GM11168 (cell line): ENCODE data around the gene MYH7.
"Not testable (repeated sequence)": the region's sequence is repeated elsewhere in the genome, so short reads cannot be mapped to it uniquely, and the experiment has no call there.

Experiments
- in situ Hi-C: fragments of 300-500 bp; cut with MboI; formaldehyde crosslinking; loops from one replicate; pipeline ENCODE4 v1.12.0; 2022; ENCODE audit warnings: low sequenced_read_pairs; ENCODE audit not compliant: unreplicated experiment

The MYH7 gene

DNA sequence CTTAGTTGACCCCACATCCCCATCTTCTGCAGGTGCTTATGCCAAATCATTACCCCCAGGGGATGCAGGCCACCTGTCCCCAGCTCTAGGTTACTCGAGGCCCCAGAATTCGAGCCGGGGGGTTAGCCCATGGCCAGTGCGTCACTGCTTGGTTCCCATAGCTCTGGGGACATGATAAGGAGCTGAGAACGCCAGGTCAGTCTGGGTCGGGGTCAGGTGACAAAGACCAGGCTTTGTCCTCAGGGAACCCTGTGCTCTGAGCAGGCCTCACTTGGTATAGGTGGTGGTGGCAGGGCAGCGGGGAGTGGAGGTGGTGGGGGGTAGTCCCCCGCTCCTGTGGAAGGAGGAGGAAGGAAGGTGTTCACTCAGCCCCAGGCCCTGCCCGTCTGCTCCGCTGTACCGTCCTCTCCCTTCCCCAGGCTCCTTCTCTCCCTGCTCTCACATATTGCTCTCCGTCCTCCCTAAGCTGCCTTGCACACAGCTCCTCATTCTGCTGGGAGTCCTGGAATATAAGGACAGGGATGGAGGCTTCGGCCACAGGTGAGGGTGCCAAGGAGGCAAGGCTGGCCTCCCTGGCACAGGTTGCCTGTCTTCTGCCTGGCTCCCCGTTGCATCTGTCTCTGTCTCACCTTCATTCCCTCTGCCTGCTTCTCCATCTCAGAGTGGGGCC, 25.4 kb downstream of the MYH7 start:
- in situ Hi-C loops = no loop called here

DNA sequence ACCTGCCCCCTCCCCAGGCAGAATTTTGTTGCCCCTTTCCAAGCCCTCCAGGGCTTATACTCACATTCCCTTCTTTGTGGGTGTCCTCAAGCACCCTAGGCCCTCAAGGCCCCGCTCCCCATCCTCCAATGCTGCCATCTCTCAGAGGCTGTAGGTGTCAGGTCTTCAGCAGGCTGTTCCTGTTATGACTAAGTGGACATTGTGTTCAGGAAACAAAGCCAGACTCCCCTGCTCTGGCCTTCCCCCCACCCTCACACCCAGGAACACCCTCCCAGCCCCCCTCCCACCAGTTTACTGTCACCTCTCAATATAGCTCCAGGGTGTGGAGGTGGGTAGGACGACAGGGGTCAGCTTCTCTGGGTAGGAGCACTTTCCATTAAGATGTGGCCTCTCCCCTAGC, 26.0 kb downstream of the MYH7 start:
- in situ Hi-C loops = no loop called here

DNA sequence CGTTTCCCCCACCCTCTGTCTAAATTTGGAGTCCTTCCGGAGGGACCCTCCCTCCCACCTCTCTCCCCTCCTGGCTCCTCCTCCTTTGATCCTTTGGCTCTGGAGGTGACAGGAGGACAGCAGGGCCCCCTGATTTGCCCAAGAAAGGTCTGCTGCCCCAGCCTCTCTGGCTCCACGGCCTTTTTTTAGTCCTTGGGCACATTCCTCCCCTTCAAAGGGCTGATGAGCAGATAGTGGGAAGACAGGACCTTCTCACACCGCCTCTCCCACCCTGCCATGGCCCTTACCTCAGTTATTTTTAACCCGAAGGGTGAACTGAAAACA, 27.2 kb downstream of the MYH7 start:
- in situ Hi-C loops = no loop called here

DNA sequence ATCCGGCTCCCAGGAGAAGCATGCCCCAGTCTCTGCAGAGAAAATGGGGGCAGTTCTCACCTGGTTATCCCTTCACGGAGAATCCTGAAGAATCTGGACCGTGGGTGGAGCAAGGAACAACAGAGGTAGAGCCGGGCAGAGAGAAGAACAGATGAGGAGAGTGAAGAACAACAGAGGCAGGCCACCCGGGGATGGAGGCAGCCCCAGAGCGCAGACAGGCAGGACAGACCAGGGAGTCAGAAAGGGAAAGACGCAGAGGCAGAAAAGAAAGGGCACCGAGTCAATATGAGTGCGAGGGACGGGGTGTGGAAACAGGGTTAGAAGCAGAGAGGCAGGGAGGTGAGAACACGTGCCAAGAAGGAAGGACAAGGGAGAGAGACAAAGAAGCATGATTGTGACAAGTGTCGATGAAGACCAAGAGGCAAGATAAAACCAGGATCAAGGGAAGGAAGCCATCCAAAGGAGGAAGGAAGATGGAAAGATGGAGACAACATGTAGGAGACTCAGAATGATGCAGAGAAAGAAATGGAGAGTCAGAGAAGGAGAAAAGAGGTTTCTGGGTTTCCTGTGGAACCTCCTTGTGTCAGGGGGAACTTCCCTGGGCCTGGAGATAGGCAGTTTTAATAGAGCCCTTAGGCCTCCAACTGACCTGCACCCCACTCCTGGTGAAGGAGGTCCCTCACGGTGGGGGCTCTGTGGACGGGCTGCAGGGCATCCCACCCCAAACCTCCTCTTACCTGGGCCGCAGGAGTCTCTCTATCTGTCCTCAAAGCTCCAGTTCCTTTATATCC, 27.7 kb downstream of the MYH7 start, which contains the start of gene MYH6:
MYH6 (minus strand) TSS at position 758 of the 791 bp plus-strand sequence. CDS start 1,050 bp downstream, outside the sequence.
- in situ Hi-C loops = no loop called here

DNA sequence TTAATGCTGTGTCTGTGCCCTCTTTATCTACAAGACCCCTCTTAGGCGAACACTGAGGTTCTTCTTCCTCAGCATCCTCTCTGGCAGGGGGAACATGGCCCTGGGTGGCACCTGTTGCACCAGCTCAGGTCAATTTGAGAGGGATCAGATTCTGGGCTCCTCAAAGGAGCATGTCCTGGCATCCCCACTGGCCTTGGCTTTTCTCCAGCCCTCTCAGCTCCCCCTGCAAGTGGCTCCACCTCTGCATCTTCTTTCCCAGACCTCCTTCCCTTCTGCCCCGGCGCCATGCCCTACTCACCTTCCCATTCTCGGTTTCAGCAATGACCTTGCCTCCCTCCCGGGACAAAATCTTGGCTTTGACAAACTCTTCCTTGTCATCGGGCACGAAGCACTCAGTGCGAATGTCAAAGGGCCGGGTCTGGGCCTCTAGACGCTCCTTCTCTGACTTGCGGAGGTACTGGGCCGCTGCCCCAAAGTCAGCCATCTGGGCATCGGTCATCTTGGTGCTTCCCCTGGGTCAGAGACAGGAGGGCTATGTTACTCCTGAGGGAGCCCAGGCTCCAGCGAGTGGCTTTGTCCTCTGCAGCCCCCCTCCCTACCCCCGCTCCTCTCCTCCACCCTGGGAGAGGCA, 28.6 kb downstream of the MYH7 start:
- in situ Hi-C loops = no loop called here

DNA sequence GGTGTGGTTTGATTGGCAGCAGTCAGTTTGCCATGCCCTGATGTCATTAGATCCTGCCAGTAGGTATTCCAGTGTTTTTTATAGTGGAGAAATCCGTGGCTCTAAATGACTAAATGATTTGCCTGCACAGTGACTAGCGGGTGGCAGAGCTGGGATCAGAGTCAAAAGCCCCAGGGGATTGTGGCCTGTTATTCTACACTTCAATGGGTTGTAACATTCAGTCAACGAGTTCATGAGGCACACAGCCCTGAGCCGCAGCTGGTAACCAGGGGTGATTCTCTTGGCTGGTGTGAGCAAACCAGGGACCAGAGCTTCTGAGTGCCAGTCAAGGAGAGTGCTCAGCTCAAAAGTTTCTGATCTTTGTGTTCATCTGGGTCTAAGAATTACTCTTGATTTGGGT, 29.2 kb downstream of the MYH7 start:
- in situ Hi-C loops = no loop called here

DNA sequence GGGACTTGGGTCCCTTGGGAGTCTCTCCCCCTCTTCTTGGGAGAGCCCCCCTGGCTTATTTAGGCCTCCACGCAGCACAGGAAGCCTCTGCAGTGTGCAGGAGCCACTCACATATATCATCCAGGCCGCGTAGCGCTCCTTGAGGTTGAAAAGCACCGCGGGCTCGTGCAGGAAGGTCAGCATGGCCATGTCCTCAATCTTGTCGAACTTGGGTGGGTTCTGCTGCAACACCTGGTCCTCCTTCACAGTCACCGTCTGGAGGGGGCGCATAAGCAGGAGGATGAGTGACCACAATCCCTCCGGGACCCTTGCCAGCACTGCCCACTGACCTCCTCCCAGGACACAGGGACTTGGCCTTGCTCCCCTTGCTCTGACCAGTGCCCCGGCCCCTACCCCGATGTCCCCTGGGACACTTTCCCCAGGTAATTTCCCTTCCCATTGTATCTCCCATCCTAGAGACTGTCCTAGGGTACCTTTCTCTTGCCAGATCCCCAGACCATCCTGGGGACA, 29.9 kb downstream of the MYH7 start:
- in situ Hi-C loops = no loop called here

DNA sequence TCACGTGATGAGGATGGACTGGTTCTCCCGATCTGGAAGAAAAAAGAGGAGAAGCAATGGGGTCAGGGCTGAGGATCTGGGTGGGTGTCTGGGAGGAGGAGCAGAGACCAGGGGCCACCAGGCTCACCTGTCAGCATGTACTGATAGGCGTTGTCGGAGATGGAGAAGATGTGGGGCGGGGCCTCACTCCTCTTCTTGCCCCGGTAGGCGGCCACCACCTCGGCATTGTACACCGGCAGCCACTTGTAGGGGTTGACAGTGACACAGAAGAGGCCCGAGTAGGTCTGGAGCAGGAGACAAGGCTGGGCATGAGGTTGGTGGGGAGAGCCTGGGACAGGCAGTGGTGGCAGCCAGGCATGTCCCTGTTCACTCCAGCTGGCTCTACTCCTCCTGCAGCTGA, 30.4 kb downstream of the MYH7 start:
- in situ Hi-C loops = no loop called here

DNA sequence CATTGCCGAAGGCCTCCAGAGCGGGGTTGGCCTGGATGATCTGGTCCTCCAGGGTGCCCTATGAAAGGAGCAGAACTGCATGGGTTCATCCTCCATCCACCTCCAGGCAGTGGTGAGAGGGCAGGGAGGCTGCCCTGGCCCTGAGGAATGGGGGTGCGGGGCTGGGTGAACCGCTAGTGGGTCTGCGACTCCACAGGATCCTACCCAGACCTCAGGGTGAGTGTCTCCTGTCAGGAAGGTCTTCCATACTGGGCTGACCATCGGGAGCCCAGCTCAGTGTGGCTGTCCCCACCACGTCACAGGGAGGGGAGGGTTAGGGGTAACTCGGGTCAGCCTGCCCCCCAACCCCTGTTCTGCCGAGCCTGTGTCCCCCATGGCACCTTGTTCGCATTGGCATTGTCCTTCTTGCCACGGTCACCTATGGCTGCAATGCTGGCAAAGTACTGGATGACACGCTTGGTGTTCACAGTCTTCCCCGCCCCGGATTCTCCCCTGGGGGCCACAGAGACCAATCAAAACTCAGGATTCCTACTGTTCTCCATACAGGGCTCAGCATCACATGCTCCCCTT, 31.0 kb downstream of the MYH7 start:
- in situ Hi-C loops = no loop called here

DNA sequence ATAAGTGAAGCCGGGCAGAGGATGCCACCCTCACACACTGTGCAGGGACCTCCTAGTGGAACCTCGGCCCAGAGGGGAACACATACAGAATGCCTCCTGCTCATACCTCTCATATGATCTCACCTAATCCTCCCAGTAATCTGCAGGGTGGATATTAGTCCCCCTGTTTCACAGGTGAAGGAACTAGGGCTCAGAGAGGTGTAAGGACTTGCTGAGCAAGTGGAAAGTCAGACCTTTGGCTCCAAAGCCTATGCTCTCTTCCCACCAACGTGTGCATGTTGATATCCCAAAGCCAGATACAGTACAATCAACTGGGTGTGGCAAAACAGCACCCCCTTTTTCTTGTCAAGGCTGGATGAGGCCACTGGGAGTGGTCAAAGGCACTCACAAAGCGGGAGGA, 31.6 kb downstream of the MYH7 start:
- in situ Hi-C loops = no loop called here

DNA sequence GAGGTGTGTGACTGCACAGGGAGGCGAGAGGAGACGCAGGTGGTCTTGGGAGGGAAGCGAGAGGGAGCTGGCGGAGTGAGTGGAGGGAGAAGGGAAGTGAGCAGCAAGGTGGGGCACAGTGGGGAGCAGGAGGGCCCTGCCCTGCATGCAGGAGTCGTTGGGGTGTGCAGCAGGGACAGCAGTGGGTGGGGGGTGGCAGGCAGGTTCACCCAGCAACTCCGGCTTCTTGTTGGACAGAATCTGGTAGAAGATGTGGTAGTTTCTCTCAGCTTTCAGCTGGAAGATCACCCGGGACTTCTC, 32.4 kb downstream of the MYH7 start:
- in situ Hi-C loops = no loop called here

DNA sequence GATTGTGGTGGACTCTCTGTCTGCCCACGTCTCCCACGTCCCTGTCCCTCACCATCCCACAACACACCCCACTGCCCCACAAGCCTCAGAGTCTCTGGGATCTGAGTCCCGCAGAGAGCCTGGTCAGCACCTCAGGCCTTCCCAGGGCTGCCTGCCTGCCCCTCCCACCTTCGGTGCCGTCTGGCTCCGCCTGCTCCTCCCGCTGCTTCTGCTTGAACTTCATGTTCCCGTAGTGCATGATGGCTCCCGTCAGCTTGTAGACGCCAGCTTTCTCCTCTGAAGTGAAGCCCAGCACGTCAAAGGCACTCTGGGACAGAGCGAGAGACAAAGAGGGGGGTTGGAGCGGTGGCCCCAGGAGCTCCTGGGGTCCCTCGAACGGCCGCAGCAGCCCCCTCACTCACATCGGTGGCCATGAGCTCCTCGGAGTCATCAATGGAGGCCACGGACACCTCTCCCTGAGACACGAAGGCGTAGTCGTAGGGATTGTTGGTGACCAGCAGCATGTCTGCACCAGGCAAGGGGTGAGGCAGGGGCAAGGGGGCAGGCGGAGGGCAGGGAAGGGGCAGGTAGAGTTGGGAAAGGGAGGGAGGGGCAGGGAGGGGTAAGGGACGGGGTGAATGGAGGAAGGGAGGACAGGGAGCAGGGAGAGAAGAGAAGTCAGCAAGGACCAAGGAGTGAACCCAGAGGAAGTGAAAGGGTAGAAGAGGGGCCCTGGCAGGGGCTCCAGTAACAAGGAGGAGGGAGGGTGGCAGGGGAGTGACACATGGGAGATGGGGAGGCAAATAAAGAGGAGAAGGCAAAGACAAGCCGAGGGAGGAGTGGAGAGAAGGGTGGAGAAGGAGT, 32.9 kb downstream of the MYH7 start:
- in situ Hi-C loops = no loop called here

DNA sequence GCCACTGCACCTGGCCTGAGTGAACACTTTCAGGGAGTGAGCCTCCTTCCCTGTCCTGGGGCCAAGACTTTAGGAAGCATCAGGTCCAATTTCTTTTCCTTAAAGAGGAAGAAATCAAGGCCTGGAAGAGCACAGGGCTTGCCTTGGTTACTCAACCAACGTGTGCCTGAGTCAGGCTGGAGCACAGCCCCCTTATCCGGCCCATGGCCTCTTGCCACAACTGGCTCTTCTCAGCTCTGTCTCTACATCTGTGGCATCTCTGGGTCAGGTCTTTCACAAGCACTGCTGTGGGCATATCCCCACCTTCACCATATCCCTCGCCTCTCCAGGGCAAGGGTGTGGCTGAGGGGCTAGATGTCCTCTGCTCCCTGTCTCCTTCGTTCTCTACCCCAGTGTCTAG, 34.2 kb downstream of the MYH7 start:
- in situ Hi-C loops = no loop called here

DNA sequence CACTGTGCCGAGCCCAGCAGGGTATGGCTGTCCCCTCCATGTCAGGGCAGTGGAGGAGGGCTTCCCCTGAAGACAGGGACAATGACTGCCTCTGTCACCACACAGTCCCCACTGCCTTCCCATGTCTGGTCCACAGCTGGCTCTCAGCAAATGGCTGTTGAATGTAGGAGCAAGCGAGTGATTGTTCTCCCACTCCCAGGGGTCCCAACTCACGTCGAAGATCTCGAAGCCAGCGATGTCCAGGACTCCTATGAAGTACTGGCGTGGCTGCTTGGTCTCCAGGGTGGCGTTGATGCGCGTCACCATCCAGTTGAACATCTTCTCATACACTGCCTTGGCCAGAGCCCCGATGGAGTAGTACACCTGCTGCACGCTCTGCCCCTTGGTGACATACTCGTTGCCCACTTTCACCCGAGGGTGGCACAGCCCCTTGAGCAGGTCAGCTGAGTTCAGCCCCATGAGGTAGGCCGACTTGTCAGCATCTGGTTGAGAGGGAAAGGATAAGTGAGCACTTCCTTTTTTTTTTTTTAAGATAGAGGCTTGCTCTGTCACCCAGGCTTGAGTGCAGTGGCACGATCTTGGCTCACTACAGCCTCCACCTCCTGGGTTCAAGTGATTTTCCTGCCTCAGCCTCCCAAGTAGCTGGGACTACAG, 34.8 kb downstream of the MYH7 start:
- in situ Hi-C loops = not testable (repeated sequence)

DNA sequence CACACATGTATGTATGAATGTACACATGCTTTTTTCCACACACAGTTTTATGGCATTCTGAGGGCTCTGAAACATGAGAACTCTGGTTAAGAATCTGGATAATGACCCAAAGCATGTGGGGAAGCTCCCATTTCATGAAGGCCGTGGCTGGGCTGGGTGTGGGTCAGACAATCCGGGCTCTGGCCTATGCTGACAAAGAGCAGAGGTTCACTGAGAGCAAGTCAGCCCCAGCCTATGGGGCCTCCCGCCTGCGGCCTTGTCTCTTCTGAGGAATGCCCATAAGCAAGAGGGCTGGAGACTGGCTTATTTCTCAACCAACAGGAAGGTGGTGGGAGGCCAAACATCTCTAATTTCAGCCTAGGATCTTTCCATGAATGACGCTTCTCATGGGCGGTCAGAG, 35.9 kb downstream of the MYH7 start:
- in situ Hi-C loops = no loop called here

DNA sequence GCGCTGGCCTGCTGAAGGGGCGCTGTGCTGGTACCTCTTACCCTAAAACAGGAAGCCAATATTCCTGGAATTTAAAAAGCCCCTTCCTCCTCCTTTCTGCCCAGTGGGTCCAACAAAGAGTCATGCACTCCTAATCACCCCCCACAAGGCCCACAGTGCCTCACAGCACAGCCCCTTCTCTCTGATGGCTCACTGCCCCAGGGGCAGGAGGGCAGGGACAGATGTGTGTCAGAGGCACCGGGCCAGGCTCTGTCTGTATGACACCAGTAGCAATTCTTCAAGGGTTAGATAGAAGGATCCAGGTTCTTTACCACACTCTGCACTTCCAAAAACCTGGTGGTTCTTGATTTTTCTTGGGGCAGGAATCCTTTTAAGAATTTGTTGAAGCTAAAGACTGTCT, 36.3 kb downstream of the MYH7 start:
- in situ Hi-C loops = no loop called here

DNA sequence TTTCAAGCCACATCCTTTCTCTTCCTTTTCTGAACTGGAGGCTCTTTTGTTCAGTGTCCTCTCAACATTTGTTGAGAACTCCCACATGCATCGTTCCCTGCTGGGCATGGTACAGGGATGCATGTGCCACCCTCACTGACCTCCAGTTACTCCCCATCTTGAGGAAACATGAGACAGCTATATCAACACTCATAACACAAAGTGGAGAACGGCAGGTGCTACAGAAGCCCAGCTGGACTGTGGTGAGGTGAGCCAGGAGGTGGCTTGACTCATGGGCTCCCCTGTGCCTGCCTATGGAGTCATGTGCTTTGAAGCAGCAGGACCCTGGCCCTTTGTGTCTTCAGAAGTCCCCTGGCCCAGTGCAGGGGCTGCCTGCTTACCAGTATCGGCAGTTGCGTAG, 37.1 kb downstream of the MYH7 start:
- in situ Hi-C loops = no loop called here

DNA sequence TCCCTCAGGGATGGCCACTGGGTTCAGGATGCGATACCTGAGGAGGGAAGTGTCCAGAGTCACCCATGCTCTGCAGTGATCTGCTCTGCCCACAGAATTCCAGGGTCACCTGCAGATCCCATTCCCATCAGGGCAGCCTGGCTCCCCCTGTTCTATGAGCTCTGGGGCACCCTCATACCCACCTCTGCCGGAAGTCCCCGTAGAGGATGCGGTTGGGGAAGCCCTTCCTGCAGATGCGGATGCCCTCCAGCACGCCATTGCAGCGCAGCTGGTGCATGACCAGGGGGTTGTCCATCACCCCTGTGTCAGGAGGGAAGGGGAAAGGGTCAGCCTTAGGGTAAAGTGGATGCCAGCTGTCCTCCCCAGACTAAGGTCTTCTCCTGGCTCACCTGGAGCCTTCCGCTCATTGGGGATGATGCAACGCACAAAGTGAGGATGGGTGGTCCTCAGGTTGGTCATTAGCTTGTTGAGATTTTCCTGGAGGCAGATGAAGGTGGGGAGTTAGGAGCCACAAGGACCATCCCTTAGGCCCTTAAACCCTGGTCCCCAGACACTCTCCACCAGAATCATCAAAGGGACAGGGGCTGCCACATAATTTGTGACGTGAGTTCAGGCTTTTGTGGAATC, 38.6 kb downstream of the MYH7 start:
- in situ Hi-C loops = no loop called here

DNA sequence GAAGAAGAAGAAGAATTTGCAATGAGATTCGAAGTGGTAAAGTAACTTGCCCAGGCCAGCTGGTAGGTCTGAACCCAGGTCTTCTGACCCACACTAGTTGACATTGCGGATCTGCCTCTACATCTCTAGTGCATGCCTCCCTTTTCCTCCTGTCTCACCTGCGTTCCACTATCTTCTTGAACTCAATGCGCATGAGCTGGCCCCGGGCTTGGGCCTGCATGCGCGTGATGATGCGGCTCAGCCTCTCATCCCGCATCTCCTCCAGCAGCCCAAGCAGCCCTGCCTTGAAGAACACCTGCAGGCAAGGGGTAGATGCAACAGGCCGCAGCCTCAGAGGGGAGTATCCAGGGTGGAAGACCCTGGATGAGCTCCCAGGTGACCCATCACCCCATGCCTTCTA, 39.3 kb downstream of the MYH7 start:
- in situ Hi-C loops = no loop called here
